Hepatocyte (in vitro differentiated cells): ENCODE measurements around the gene SSR2. TPM values are rescaled to one million over a fixed set of nuclear protein-coding genes. Genes with fewer than 3 reads are reported as not detected.
"Not testable (repeated sequence)": the region's sequence is repeated elsewhere in the genome, so short reads cannot be mapped to it uniquely, and the experiment has no call there.

Experiments
- DNase-seq: peaks from one replicate; pipeline ENCODE4 v3.0.0-alpha.2; 2016; ENCODE audit warnings: low spot score
- H2AFZ ChIP-seq: fragments of 200-600 bp; sonication (generic); 2 replicates; pipeline ENCODE4 v1.6.0; 2016; ENCODE audit warnings: antibody characterized with exemption, mild to moderate bottlenecking
- H3K27ac ChIP-seq: fragments of 200-600 bp; sonication (generic); 2 replicates; pipeline ENCODE4 v1.5.1; 2016; ENCODE audit warnings: mild to moderate bottlenecking
- H3K27me3 ChIP-seq: fragments of 200-600 bp; sonication (generic); 2 replicates; pipeline ENCODE4 v1.6.1; 2016
- H3K36me3 ChIP-seq: fragments of 200-600 bp; sonication (generic); replicated peaks from 2 replicates; pipeline ENCODE4 v1.5.1; 2016; ENCODE audit warnings: low read depth; ENCODE audit not compliant: insufficient read depth
- H3K4me1 ChIP-seq: fragments of 200-600 bp; sonication (generic); 2 replicates; pipeline ENCODE4 v1.5.1; 2016; ENCODE audit warnings: mild to moderate bottlenecking, moderate library complexity; ENCODE audit not compliant: insufficient read depth
- H3K4me2 ChIP-seq: fragments of 200-600 bp; sonication (generic); 2 replicates; pipeline ENCODE4 v1.6.0; 2016
- H3K4me3 ChIP-seq: fragments of 200-600 bp; sonication (generic); 2 replicates; pipeline ENCODE4 v1.5.1; 2016; ENCODE audit warnings: mild to moderate bottlenecking
- H3K79me2 ChIP-seq: fragments of 200-600 bp; sonication (generic); 2 replicates; pipeline ENCODE4 v1.6.0; 2017; ENCODE audit warnings: mild to moderate bottlenecking
- H3K9me2 ChIP-seq: fragments of 200-600 bp; sonication (generic); replicated peaks from 2 replicates; pipeline ENCODE4 v1.6.0; 2017; ENCODE audit warnings: mild to moderate bottlenecking; ENCODE audit not compliant: insufficient read depth
- H3K9me3 ChIP-seq: fragments of 200-600 bp; sonication (generic); 2 replicates; pipeline ENCODE4 v1.5.1; 2016; ENCODE audit warnings: low read depth, mild to moderate bottlenecking
- H4K20me1 ChIP-seq: fragments of 200-600 bp; sonication (generic); 2 replicates; pipeline ENCODE4 v1.6.0; 2016; ENCODE audit warnings: mild to moderate bottlenecking; ENCODE audit not compliant: insufficient read depth, poor library complexity, severe bottlenecking
- CTCF ChIP-seq: fragments of 200-600 bp; sonication (generic); IDR thresholded peaks from 2 replicates; pipeline ENCODE4 v1.5.1; 2016; ENCODE audit warnings: antibody characterized with exemption, mild to moderate bottlenecking; ENCODE audit not compliant: poor library complexity
- EZH2 ChIP-seq: fragments of 200-600 bp; sonication (generic); IDR thresholded peaks from 2 replicates; pipeline ENCODE4 v1.6.1; 2016; ENCODE audit warnings: antibody characterized with exemption, mild to moderate bottlenecking, borderline replicate concordance
- EZH2phosphoT487 ChIP-seq: fragments of 200-600 bp; sonication (generic); IDR thresholded peaks from one replicate; pipeline ENCODE4 v1.6.1; 2018; ENCODE audit warnings: antibody characterized with exemption, mild to moderate bottlenecking, low read depth, moderate library complexity; ENCODE audit not compliant: unreplicated experiment, severe bottlenecking
- WGBS: methylation state at CpG from one replicate; pipeline ENCODE4 v1.1.6; 2016; ENCODE audit warnings: low lambda C conversion rate; ENCODE audit errors: missing lambda C conversion rate; 5-methylcytosine and 5-hydroxymethylcytosine counted together
- polyA plus RNA-seq: library from polyadenylated mRNA; unstranded; fragments of >200 nt; fragmentation: Nextera tagmentation; extraction: Ambion mirVana; gene quantifications from 2 replicates; pipeline ENCODE4 v1.2.1, GENCODE V29; 2016
- total RNA-seq: library from RNA; depleted of rRNA; stranded (reverse); fragments of >200 nt; gene quantifications from 2 replicates; pipeline ENCODE4 v1.2.3, GENCODE V29; 2014

The SSR2 gene
- total and polyA plus RNA-seq, 2 experiments from 2014 or later: 326 to 393 TPM

DNA sequence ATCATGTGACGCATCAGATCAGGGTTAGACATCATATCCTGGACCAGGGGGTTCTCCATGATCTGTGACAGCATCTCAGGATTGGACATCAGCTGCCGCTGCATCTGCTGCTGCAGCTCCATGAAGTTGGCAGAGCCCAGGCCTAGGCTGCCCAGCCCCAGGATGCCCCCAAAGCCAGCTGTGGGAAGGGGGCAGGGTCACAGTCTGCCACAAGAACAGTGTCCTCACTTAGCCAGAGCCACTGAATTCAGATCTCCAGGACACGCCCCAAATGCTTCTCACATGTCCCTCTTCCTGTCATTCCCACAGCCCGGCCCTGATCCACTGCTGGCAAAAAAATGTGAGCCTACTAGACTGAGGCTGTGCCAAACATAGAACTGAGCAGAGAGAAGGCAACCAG is 29.6 kb upstream of the SSR2 start:
- H4K20me1 ChIP-seq: peaks cover 4% of the 10 kb centered on the region
- no peaks in the 10 kb centered on the region for H3K27me3 ChIP-seq
- no peak overlapping the region for H3K27ac ChIP-seq
- no peak overlapping the region for H2AFZ ChIP-seq
- peaks cover 23% of the 10 kb centered on the region for H3K79me2 ChIP-seq
- 88% methylated on average over 4 of the region's 4 CpGs for WGBS
- no peaks in the 10 kb centered on the region for H3K36me3 ChIP-seq
- no peak overlapping the region for H3K4me2 ChIP-seq
- no peaks in the 10 kb centered on the region for H3K9me2 ChIP-seq
- DNase-seq: no peak
- H3K9me3 ChIP-seq: no peaks in the 10 kb centered on the region
- H3K4me3 ChIP-seq: no peak overlapping the region
- H3K4me1 ChIP-seq: no peaks in the 10 kb centered on the region
- no peak for TF ChIP-seq EZH2phosphoT487
- TF ChIP-seq CTCF: no peak
- TF ChIP-seq EZH2: no peak

- DNase-seq: no peak
- no peak overlapping the region for H3K27ac ChIP-seq
- no peaks in the 10 kb centered on the region for H3K4me1 ChIP-seq
- TF ChIP-seq CTCF: no peak
- TF ChIP-seq EZH2: no peak
- TF ChIP-seq EZH2phosphoT487: no peak
- peaks cover 4% of the 10 kb centered on the region for H4K20me1 ChIP-seq
- H2AFZ ChIP-seq: no peak overlapping the region
- peaks cover 19% of the 10 kb centered on the region for H3K79me2 ChIP-seq
- no peaks in the 10 kb centered on the region for H3K27me3 ChIP-seq
- 93% methylated on average over 3 of the region's 3 CpGs for WGBS
- H3K9me3 ChIP-seq: no peaks in the 10 kb centered on the region
- no peak overlapping the region for H3K4me2 ChIP-seq
- H3K36me3 ChIP-seq: no peaks in the 10 kb centered on the region
- no peaks in the 10 kb centered on the region for H3K9me2 ChIP-seq
- no peak overlapping the region for H3K4me3 ChIP-seq
These were observed 28.0 kb upstream of the SSR2 start for GRCh38 chr1:156048663-156049258.

DNA sequence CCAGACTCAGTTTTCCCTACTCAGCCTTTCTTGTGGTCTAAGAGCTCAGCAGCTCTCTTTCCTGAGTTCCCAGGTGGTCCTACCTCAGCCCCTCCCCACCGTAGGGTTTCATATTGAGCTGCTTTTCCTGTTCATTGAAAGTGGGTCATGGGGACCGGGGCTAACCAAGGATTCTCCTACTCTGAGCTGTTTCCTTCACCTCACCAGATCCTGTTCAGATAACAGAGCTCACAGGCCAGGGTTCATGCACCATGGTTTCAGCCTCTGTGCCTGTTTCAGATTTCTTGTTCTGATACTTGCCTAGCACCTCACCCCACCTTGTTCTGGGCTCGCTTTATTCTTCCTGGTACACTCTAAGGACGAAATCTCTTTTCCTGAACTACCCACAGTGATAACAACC is 24.3 kb upstream of the SSR2 start:
- Histone ChIP-seq H3K4me1 (no peaks in the 10 kb centered on the region), H3K79me2 (peaks cover 2% of the 10 kb centered on the region), H3K27ac (no peak overlapping the region), H3K27me3 (no peaks in the 10 kb centered on the region), H3K36me3 (no peaks in the 10 kb centered on the region), H4K20me1 (no peaks in the 10 kb centered on the region), H2AFZ (no peak overlapping the region), H3K4me3 (no peak overlapping the region), H3K4me2 (no peak overlapping the region), H3K9me3 (no peaks in the 10 kb centered on the region), H3K9me2 (no peaks in the 10 kb centered on the region)
- no peak for TF ChIP-seq EZH2
- no peak for TF ChIP-seq EZH2phosphoT487
- TF ChIP-seq CTCF: no peak
- DNase-seq: no peak
- WGBS: 91% methylated on average over 4 of the region's 4 CpGs

- TF ChIP-seq EZH2phosphoT487: no peak
- no peak for TF ChIP-seq CTCF
- no peak for TF ChIP-seq EZH2
- no peaks in the 10 kb centered on the region for H3K36me3 ChIP-seq
These were observed 22.1 kb upstream of the SSR2 start for GRCh38 chr1:156042828-156043227.

GRCh38 chr1:156034991-156035390 is 14.2 kb upstream of the SSR2 start:
- H4K20me1 ChIP-seq, H3K27ac ChIP-seq, H2AFZ ChIP-seq, DNase-seq, H3K36me3 ChIP-seq, H3K9me2 ChIP-seq, H3K27me3 ChIP-seq, H3K4me3 ChIP-seq, H3K79me2 ChIP-seq, H3K9me3 ChIP-seq, H3K4me1 ChIP-seq, H3K4me2 ChIP-seq: not testable (repeated sequence)
- 93% methylated on average over 4 of the region's 4 CpGs for WGBS

More at GRCh38 chr1:156042828-156043227, 22.1 kb upstream of the SSR2 start:
- no peaks in the 10 kb centered on the region for H4K20me1 ChIP-seq
- DNase-seq: no peak
- H3K4me3 ChIP-seq: no peak overlapping the region
- 98% methylated on average over 3 of the region's 3 CpGs for WGBS
- no peaks in the 10 kb centered on the region for H3K4me1 ChIP-seq
- H3K4me2 ChIP-seq: no peak overlapping the region
- H2AFZ ChIP-seq: no peak overlapping the region
- no peaks in the 10 kb centered on the region for H3K27me3 ChIP-seq
- no peak overlapping the region for H3K27ac ChIP-seq
- H3K9me2 ChIP-seq: no peaks in the 10 kb centered on the region
- H3K79me2 ChIP-seq: peaks cover 2% of the 10 kb centered on the region
- no peaks in the 10 kb centered on the region for H3K9me3 ChIP-seq
